H1 (cell line): ENCODE results near the gene LBH. TPM values are rescaled to one million over a fixed set of nuclear protein-coding genes. Genes with fewer than 3 reads are reported as not detected.

Source experiments
- CTCF ChIA-PET: fragments of 300-600 bp; sonication (Branson Sonifier 250); formaldehyde crosslinking; loops from one replicate; lab custom pipeline; 2021; ENCODE audit not compliant: partially characterized antibody; lab: Charles Lee
- POLR2A ChIA-PET: fragments of 300-600 bp; sonication (Branson Sonifier 250); formaldehyde crosslinking; loops from one replicate; lab custom pipeline; 2021; ENCODE audit warnings: inconsistent platforms; ENCODE audit not compliant: partially characterized antibody; lab: Charles Lee
- DNase-seq, 2 experiments: peaks; one replicate each; pipeline versions ENCODE4 v3.0.0 to v3.0.0-alpha.2; 2010 to 2022; ENCODE audit warnings: low spot score in 2 of 2, low read depth in 1 of 2, mixed read lengths in 1 of 2
- FAIRE-seq: peaks from 2 replicates; lab custom pipeline; 2011; peaks lifted over from hg19 to GRCh38; lab: Jason Lieb, UNC
- H2AFZ ChIP-seq: 2 replicates; pipeline ENCODE4 v1.8.1; 2012; ENCODE audit warnings: low read length, inconsistent platforms
- H2AK5ac ChIP-seq: 2 replicates; pipeline ENCODE4 v1.6.1; 2013; ENCODE audit warnings: low read depth, low read length
- H2BK120ac ChIP-seq: replicated peaks from 2 replicates; pipeline ENCODE3; 2013; ENCODE audit warnings: low read depth, low read length, inconsistent platforms
- H2BK12ac ChIP-seq: 2 replicates; pipeline ENCODE4 v1.6.1; 2013; ENCODE audit warnings: low read depth, low read length
- H2BK15ac ChIP-seq: 2 replicates; pipeline ENCODE4 v1.6.1; 2013; ENCODE audit warnings: low read length
- H2BK20ac ChIP-seq: 2 replicates; pipeline ENCODE4 v1.6.1; 2013; ENCODE audit warnings: low read length
- H2BK5ac ChIP-seq: 2 replicates; pipeline ENCODE4 v1.6.1; 2013; ENCODE audit warnings: low read depth, low read length
- H3K14ac ChIP-seq: 2 replicates; pipeline ENCODE4 v1.6.1; 2013; ENCODE audit warnings: inconsistent platforms; ENCODE audit not compliant: insufficient read length
- H3K18ac ChIP-seq: 2 replicates; pipeline ENCODE4 v1.6.1; 2013; ENCODE audit warnings: low read length; ENCODE audit errors: extremely low read depth
- H3K23ac ChIP-seq: 2 replicates; pipeline ENCODE4 v1.6.1; 2013; ENCODE audit warnings: inconsistent platforms; ENCODE audit not compliant: insufficient read length
- H3K23me2 ChIP-seq: 2 replicates; pipeline ENCODE4 v1.6.1; 2013; ENCODE audit warnings: low read depth, low read length
- H3K27ac ChIP-seq: 2 replicates; pipeline ENCODE4 v1.6.1; 2011; ENCODE audit warnings: low read depth, low read length, inconsistent platforms
- H3K27me3 ChIP-seq, 4 experiments: replicated peaks in 1 of 4; 1 replicate in 1 of 4; 2 replicates in 3 of 4; pipeline versions ENCODE4 v1.6.1 to v1.8.1; 2011 to 2013; ENCODE audit warnings: low read length in 3 of 4, mild to moderate bottlenecking in 3 of 4, inconsistent platforms in 2 of 4, mixed read lengths in 2 of 4, moderate library complexity in 1 of 4; ENCODE audit not compliant: control insufficient read depth in 3 of 4, insufficient read depth in 3 of 4; ENCODE audit errors: extremely low read depth in 1 of 4
- H3K36me3 ChIP-seq, 4 experiments: 2 replicates each; pipeline versions ENCODE4 v1.6.1 to v1.8.1; 2011 to 2013; ENCODE audit warnings: mild to moderate bottlenecking in 4 of 4, low read length in 3 of 4, moderate library complexity in 2 of 4, control low read depth in 1 of 4, inconsistent platforms in 1 of 4; ENCODE audit not compliant: insufficient read depth in 4 of 4, control insufficient read depth in 2 of 4
- H3K4ac ChIP-seq: replicated peaks from 2 replicates; pipeline ENCODE3; 2013; ENCODE audit warnings: low read length, low read depth, mixed read lengths, inconsistent platforms; ENCODE audit not compliant: insufficient read length
- H3K4me1 ChIP-seq, 4 experiments: replicated peaks in 1 of 4; 1 replicate in 1 of 4; 2 replicates in 3 of 4; pipeline versions ENCODE4 v1.6.1 to v1.8.1; 2011 to 2013; ENCODE audit warnings: low read length in 3 of 4, inconsistent platforms in 2 of 4, mixed read lengths in 1 of 4; ENCODE audit not compliant: insufficient read depth in 4 of 4, control insufficient read depth in 3 of 4
- H3K4me2 ChIP-seq, 2 experiments: 2 replicates each; pipeline versions ENCODE4 v1.6.1 to v1.8.1; 2011 to 2013; ENCODE audit warnings: low read depth in 2 of 2, low read length in 2 of 2, control low read depth in 1 of 2, inconsistent platforms in 1 of 2, mild to moderate bottlenecking in 1 of 2; ENCODE audit not compliant: insufficient read depth in 1 of 2
- H3K4me3 ChIP-seq, 4 experiments: fragments of 200-600, 300-600 bp in 1 of 4; sonication (generic), shearing (Covaris generic), sonication (Bioruptor Twin) in 1 of 4; 2 replicates each; pipeline versions ENCODE4 v1.5.1 to v1.8.1; 2011 to 2016; ENCODE audit warnings: low read length in 4 of 4, low read depth in 3 of 4, control low read depth in 2 of 4, inconsistent platforms in 2 of 4, mild to moderate bottlenecking in 2 of 4, mixed read lengths in 1 of 4, moderate library complexity in 1 of 4; ENCODE audit not compliant: insufficient read depth in 2 of 4; ENCODE audit errors: extremely low read depth in 1 of 4
- H3K56ac ChIP-seq: replicated peaks from 2 replicates; pipeline ENCODE3; 2013; ENCODE audit warnings: low read depth, mild to moderate bottlenecking, mixed read lengths, low read length, inconsistent platforms; ENCODE audit not compliant: insufficient read length
- H3K79me1 ChIP-seq: 2 replicates; pipeline ENCODE4 v1.6.1; 2013; ENCODE audit warnings: low read depth, low read length, control low read depth
- H3K79me2 ChIP-seq, 2 experiments: 2 replicates each; pipeline versions ENCODE4 v1.6.1 to v1.8.1; 2012 to 2013; ENCODE audit warnings: low read length in 2 of 2, mild to moderate bottlenecking in 2 of 2, inconsistent platforms in 1 of 2; ENCODE audit not compliant: insufficient read depth in 2 of 2, control insufficient read depth in 1 of 2
- H3K9ac ChIP-seq, 4 experiments: replicated peaks in 1 of 4; 1 replicate in 1 of 4; 2 replicates in 3 of 4; pipeline versions ENCODE4 v1.6.1 to v1.8.1; 2011 to 2013; ENCODE audit warnings: low read depth in 3 of 4, low read length in 3 of 4, control low read depth in 2 of 4, mild to moderate bottlenecking in 2 of 4, moderate library complexity in 2 of 4, inconsistent platforms in 1 of 4; ENCODE audit errors: extremely low read depth in 1 of 4
- H3K9me3 ChIP-seq, 2 experiments: 2 replicates each; pipeline versions ENCODE4 v1.6.1 to v1.8.1; 2012 to 2013; ENCODE audit warnings: mild to moderate bottlenecking in 2 of 2, moderate library complexity in 2 of 2, control low read depth in 1 of 2, inconsistent platforms in 1 of 2, low read depth in 1 of 2, low read length in 1 of 2, mixed read lengths in 1 of 2; ENCODE audit not compliant: insufficient read depth in 2 of 2
- H4K20me1 ChIP-seq, 2 experiments: replicated peaks in 1 of 2; 2 replicates each; pipeline versions ENCODE3 to v1.8.1; 2011 to 2013; ENCODE audit warnings: inconsistent platforms in 2 of 2, low read length in 2 of 2, mild to moderate bottlenecking in 1 of 2; ENCODE audit not compliant: insufficient read depth in 2 of 2, control insufficient read depth in 1 of 2
- H4K5ac ChIP-seq: 2 replicates; pipeline ENCODE4 v1.6.1; 2013; ENCODE audit warnings: low read length, low read depth, mixed read lengths, inconsistent platforms; ENCODE audit not compliant: insufficient read length
- H4K8ac ChIP-seq: 2 replicates; pipeline ENCODE4 v1.8.0; 2013; ENCODE audit warnings: mild to moderate bottlenecking, moderate library complexity, low read length, inconsistent platforms; ENCODE audit not compliant: insufficient read depth; ENCODE audit errors: extremely low read depth
- H4K91ac ChIP-seq: replicated peaks from 2 replicates; pipeline ENCODE3; 2013; ENCODE audit warnings: low read length, mixed read lengths, inconsistent platforms; ENCODE audit not compliant: insufficient read length
- GTF2F1 ChIP-seq: IDR thresholded peaks from 2 replicates; pipeline ENCODE4 v1.6.1; 2012; ENCODE audit warnings: low read depth, low read length, improper control_type of control experiment, borderline replicate concordance
- MAFK ChIP-seq: IDR thresholded peaks from 2 replicates; pipeline ENCODE4 v1.6.1; 2012; ENCODE audit warnings: low read depth, mild to moderate bottlenecking, improper control_type of control experiment, low read length
- SIX5 ChIP-seq: IDR thresholded peaks from 2 replicates; pipeline ENCODE4 v1.6.1; 2011; ENCODE audit warnings: mild to moderate bottlenecking, low read depth, low read length
- TAF7 ChIP-seq: optimal IDR thresholded peaks from 2 replicates; pipeline ENCODE3; 2011; ENCODE audit warnings: low read depth, mild to moderate bottlenecking, inconsistent platforms, low read length, moderate library complexity, borderline replicate concordance
- WGBS, 2 experiments: shearing (Covaris generic) in 1 of 2; methylation state at CpG; one replicate each; pipeline versions ENCODE4 v1.1.6 to v1.1.7; 2013 to 2015; ENCODE audit warnings: low lambda C conversion rate in 2 of 2, mixed read lengths in 2 of 2, inconsistent platforms in 1 of 2, low coverage in 1 of 2, missing lambda C conversion rate in 1 of 2; ENCODE audit not compliant: insufficient replicate concordance in 2 of 2, insufficient coverage in 1 of 2, insufficient read length in 1 of 2; ENCODE audit errors: extremely low coverage in 1 of 2, missing lambda C conversion rate in 1 of 2; 5-methylcytosine and 5-hydroxymethylcytosine counted together
- polyA plus RNA-seq, 7 experiments: library from polyadenylated mRNA; depleted of rRNA in 3 of 7; stranded (reverse) in 5 of 7; unstranded in 2 of 7; fragments of >200 nt in 5 of 7; fragments of 200-250 nt in 2 of 7; gene quantifications; 1 replicate in 5 of 7; 2 replicates in 1 of 7; 4 replicates in 1 of 7; pipeline versions ENCODE4 v1.2.1 to v1.2.3, GENCODE V29; 2011 to 2013; ENCODE audit warnings: missing spikeins in 2 of 7, mixed read lengths in 2 of 7
- total RNA-seq: library from RNA; stranded (reverse); fragmentation: NEBNext Ultra II Directional; extraction: Animal tissue kit (Norgen Biotek cat#: 25700); gene quantifications from 2 replicates; pipeline ENCODE4 v1.2.1, GENCODE V29; 2021

The LBH gene
- total and polyA plus RNA-seq, 2 of the 8 experiments (the other 6 are each of a cell fraction or from before 2014, with no cell fraction given): 25.7 to 34.5 TPM

DNA sequence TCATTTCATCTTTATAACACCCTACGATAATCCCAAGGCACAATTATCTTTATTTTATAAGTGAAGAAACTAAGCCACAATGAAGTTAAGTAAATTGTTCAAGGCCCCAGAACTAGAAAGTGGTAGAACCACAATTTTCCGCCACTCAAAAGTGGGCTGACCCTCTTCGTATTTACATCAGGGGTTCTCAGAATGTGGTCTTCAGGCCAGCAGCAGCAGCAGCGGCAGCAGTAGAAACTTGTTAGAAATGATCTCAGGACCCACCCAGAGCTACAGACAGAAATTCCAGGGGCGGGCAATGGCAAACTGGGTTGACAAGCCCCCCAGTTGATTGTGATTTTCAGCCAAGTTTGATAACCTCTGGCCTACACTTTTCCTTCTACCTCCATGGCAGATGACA lies 62.8 kb downstream of the LBH start:
- 90 to 100% methylated on average over 1 to 5 of the region's 5 CpGs for WGBS, 2 experiments
- H4K5ac ChIP-seq: no peak overlapping the region
- H2AFZ ChIP-seq: no peak overlapping the region
- TF ChIP-seq TAF7: no peak
- no peak for TF ChIP-seq MAFK
- TF ChIP-seq GTF2F1: no peak
- TF ChIP-seq SIX5: no peak
- H4K8ac ChIP-seq: no peak overlapping the region
- H2BK120ac ChIP-seq: no peak overlapping the region
- FAIRE-seq (no peak), DNase-seq (no peak)
- H3K27me3 ChIP-seq: no peaks in the 10 kb centered on the region
- no peak overlapping the region for H2BK15ac ChIP-seq
- H3K9ac ChIP-seq: no peak overlapping the region
- no peak overlapping the region for H2BK12ac ChIP-seq
- no peak overlapping the region for H4K91ac ChIP-seq
- H3K14ac ChIP-seq: no peak overlapping the region
- no peaks in the 10 kb centered on the region for H3K36me3 ChIP-seq
- no peak overlapping the region for H3K4ac ChIP-seq
- no peaks in the 10 kb centered on the region for H4K20me1 ChIP-seq
- no peak overlapping the region for H3K4me3 ChIP-seq
- CTCF ChIA-PET: interaction anchor here (0.7 to 1.2 kb wide), 5 partner anchors 16 to 121 kb away, joined by 3 to 5 read pairs (median 4); no protein-coding TSS in a partner anchor
- POLR2A ChIA-PET: no interaction called here
- no peak overlapping the region for H2BK20ac ChIP-seq
- no peaks in the 10 kb centered on the region for H3K79me2 ChIP-seq
- no peak overlapping the region for H2BK5ac ChIP-seq
- H3K23ac ChIP-seq: no peak overlapping the region
- no peak overlapping the region for H2AK5ac ChIP-seq
- H3K18ac ChIP-seq: no peak overlapping the region
- H3K56ac ChIP-seq: no peak overlapping the region
- H3K23me2 ChIP-seq: no peaks in the 10 kb centered on the region
- peaks cover 0 to 4% (median 0%) of the 10 kb centered on the region in 4 experiments; a peak in 3 of 7 replicates for H3K4me1 ChIP-seq
- no peaks in the 10 kb centered on the region for H3K79me1 ChIP-seq
- no peak overlapping the region for H3K4me2 ChIP-seq
- no peaks in the 10 kb centered on the region for H3K9me3 ChIP-seq
- H3K27ac ChIP-seq: no peak overlapping the region
